Upper lobe of left lung (tissue), 4 donors: ENCODE data around the gene HDGFL2.

ENCODE experiments used
- CTCF ChIP-seq, 6 experiments: fragments of 450-650 bp in 4 of 6; fragments of 200-600 bp in 2 of 6; sonication (generic) in 2 of 6; IDR thresholded peaks; one replicate each; pipeline ENCODE4 v1.5.1; 2016 to 2019; ENCODE audit warnings: antibody characterized with exemption in 6 of 6
- POLR2A ChIP-seq, 4 donors: fragments of 450-650 bp; IDR thresholded peaks; one replicate each; pipeline ENCODE4 v1.5.1; 2016 to 2017; ENCODE audit warnings: antibody characterized with exemption in 4 of 4, mild to moderate bottlenecking in 2 of 4
- POLR2AphosphoS5 ChIP-seq, 2 donors: sonication (generic); formaldehyde crosslinking; IDR thresholded peaks; one replicate each; pipeline ENCODE4 v1.5.1; 2017; ENCODE audit warnings: antibody characterized with exemption in 2 of 2

GRCh38 chr19:4443966-4444764 is 27.9 kb upstream of the HDGFL2 start:
- TF ChIP-seq CTCF (IDR thresholded peaks at IDR 0.05) (no peak), POLR2A (IDR thresholded peaks at IDR 0.05) (no peak), POLR2AphosphoS5 (IDR thresholded peaks at IDR 0.05) (no peak)
